GM19240 (cell line): ENCODE data around the gene NUDT21.
"Not testable (repeated sequence)": the region's sequence is repeated elsewhere in the genome, so short reads cannot be mapped to it uniquely, and the experiment has no call there.

Source experiments
- DNase-seq: peaks from one replicate; pipeline ENCODE4 v3.0.0; 2011; ENCODE audit warnings: low spot score; ENCODE audit not compliant: insufficient read length

Gene NUDT21

DNA sequence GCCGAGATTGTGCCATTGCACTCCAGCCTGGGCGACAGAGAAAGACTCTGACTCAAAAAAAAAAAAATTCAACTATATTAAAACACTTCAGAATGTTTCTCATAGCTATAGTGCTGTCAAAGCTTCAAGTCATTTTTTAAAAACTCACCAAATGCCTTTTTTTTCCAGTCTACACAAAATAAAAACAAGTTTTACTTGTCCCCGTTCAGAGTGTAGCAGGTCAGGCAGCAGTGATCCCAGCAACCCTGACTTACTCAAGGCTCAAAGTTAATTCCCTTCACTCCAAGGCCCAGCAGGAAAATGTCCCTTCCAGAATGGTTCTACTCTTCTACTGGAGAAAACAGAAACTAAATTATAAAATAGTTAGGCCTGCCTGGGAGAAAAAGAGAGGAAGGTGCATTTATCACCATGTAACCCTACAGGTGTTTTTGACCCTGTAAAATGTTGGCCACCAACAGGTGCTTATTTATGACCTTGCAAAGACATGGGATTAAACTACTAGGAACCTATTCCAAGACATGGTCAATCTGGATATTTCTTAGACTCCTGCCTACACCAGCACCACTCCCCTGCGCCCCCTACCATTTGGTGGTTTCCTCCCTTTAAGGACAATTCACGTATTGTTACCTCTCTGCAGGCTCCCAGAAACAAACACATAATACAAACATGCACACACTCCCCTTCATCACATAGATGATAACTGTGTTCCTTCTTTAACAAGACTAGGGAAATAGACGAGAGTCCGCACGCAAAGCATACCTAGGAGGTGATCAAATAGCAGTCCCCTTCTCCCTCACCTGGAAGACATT, 31.2 kb downstream of the NUDT21 start:
- no peak for DNase-seq

DNA sequence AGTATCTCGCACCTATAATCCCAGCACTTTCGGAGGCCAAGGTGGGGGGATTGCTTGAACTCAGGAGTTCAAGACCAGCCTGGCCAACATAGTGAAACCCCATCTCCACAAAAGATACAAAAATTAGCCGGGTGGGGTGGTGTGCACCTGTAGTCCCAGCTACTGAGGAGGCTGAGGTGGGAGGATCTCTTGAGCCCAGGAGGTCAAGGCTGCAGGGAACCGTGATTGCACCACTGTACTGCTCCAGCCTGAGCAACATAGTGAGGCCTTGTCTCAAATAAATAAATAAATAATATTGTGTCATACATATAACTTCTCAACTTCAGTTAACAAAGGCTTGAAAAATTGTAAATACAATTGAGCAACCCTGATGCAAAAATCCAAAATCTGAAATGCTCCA, 34.0 kb downstream of the NUDT21 start:
- DNase-seq = no peak

DNA sequence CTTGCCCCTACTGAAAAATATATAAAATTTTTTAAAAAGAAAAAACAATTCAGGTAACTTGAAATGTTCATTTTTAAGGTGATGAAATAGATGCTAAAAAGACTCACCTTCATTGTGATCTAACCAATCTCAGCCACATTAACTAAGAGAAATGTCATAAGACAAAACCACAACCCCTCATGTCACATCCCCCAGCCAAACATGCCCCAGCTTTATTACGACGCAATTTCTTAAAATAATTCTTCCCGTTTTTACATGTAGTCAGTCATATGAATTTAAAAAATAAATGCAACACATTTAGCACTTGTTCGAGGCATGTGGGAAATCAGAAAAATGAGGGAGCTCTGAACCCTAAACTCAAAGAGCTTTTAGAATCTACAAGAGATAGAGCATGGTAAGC, 35.3 kb downstream of the NUDT21 start:
- no peak for DNase-seq

DNA sequence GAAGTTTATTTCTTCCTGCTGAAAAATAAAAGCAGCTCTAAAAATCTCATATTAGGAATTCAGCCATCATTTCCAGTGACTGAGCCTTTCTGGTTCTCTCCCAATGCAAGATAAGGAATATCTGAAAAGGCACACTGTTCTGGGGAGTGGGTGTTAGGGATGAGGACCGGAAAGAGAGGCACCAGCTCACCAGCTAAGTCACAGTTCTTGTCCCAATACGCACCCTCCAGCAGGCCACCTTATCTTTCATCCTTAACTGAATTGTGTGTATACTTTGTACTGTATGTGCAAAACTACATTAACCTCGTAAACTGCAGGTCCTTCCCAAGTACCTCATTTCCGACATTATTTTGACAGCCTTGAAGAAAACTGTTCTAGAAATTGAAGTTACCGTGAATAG, 36.8 kb downstream of the NUDT21 start:
- no peak for DNase-seq

DNA sequence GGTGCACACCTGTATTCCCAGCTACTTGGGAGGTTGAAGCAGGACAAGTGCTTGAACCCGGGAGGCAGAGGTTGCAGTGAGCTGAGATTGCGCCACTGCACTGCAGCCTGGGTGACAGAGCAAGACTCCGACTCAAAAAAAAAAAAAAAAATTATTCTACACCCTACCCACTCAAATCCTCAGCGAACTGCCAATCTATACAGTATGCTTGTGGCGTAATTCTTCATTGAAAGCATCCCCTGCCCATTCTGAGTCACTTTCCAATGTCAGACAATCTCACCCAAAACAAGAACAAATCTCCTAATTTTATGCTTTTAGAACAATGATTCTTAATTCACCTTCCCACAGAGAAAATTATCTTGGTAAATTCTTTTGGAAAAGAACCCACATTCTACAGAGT, 37.8 kb downstream of the NUDT21 start:
- DNase-seq = no peak

DNA sequence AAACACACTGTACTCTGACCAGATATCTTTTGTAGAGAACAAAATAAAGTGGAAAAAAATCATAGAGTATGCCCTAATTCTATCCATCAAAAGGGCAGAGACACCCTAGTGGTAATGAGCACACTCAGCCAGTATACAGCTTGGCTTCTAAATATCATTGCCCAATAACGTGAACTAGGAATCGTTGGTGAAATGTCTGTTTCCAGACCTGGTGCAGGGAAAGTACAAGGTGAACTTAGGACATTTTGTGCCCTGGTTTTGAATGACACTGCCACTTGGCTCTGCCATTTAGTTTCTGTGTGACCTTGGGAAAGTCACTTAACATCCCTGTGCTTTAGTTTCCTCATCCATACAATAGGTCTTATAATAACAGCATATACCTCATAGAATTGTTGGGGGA, 39.5 kb downstream of the NUDT21 start:
- DNase-seq = no peak

DNA sequence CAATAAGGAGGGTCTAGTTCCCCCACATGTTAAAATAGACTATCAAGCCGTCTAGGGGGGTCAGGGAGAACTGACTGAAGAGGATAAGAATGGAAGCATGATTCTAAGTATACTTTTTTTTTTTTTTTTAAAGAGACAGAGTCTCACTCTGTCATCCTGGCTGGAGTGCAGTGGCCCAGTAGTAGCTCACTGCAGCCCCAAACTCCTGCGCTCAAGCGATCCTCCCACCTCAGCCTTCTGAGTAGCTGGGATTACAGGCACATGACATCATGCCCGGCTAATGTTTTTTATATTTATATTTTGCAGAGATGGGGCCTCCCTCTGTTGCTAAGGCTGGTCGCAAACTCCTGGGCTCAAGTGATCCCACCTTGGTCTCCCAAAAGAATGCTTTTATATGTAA, 40.0 kb downstream of the NUDT21 start:
- no peak for DNase-seq

DNA sequence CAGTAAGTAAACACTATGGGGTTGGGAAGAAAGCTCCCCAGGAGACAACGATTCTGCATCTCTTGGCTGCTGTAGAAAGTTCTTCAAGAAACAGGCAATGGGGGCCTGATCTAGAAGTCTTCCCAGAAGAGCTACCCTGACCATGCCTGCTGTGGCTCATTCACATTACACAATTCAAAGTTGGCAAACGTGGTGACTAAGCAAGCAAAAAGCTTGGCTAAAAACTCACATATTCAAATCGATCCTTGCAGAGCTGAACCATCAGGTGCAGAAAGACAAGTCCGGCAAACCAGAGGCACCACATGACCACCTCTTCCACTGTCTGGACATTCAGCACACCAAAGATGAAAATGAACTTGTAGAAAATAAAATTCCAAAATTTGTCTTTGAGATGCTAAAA, 41.9 kb downstream of the NUDT21 start:
- no peak for DNase-seq

DNA sequence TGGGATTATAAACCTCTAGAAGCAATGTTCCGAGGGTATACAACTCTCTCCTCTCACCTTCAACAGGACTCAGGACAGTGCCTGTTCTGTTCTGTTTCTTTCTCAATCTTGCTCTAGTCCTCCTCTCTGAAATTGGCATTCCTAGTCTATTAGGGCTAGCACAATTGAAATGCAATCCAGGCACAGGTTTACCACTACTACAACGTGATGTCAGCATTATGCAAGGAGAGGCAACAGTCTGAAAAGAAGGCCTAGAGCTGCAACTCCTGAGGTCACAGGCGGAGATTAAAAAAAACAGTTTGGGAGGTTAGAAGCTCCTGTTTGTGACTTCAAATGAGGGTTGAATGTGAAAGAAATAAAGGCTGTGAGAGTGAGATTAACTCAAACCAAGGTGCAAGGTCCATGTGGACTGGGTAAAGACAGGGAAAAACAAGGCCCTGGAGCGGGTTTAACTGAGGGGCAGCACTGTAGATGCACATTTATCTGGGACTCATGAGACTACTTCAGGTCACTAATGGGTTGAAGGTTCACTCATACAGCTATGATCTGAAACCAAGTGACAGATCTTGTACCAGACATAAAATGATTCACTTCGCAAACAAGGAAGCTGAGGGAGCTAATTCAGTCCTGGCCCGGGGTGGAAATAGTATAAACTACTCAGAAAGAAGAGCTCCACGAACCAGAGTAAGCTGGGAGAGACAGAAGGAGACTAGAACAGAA, 42.6 kb downstream of the NUDT21 start:
- no peak for DNase-seq

DNA sequence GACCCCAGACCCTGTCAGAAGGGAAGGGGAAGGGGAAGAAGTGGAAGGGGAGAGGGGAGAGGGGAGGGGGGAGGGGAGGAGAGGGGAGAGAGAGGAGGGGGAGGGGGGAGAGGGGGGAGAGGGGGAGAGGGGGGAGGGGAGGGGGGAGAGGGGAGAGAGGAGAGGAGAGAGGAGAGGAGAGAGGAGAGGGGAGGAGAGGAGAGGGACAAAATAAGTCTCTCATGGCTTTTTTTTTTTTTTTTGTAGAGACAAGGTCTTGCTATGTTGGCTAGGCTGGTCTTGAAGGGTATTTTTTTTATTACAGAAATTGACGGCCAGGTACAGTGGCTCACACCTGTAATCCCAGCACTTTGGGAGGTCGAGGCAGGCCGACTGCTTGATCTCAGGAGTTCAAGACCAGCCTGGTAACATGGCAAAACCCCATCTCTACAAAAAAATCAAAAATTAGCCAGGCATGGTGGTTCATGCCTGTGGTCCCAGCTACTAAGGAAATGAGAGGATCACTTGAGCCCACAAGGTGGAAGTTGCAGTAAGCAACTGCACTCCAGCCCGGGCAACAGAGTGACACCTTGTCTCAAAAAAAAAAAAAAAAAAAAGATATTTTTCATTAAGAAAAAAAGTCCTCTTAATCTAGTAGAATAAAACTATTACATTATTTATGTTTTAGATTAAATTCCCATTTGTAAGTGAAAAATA, 45.0 kb downstream of the NUDT21 start:
- no peak for DNase-seq

DNA sequence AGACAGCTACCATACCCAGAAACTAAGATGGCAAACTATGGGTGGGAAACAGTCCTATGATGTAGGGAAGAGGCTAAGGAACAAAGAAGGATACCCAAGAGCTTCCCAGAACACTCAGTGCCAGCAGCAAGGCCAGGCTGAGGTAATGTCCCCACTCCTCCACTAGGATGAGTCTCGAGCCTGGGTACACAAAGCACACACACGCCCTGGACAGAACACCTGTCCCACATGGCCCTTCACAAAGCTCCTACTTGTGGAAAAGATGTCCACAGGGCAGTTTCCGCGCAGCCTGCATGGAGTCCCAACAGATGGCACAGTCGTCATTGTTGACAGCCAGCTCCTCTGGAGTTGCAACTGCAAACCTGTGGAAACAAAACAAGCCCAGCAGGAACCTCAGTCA, 49.6 kb downstream of the NUDT21 start:
- no peak for DNase-seq

DNA sequence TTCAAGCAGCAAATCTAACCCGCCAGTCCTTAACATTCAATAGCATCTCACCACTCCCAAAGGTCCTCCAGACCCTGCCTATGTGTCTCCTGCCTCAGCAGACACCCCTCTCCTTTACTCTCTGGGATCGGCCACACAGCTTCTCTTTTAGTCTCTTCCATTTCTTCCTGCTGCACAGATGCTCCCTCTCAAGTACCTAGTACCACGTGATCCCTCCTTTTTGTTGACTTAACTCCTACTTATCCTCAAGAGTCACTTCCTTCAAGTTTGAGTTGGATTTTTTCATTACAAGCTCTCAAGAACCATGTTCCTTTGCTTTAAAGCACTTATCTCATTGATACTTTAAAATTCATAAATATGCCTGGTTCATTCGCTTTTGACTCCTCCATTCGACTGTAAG, 50.7 kb downstream of the NUDT21 start:
- no peak for DNase-seq

DNA sequence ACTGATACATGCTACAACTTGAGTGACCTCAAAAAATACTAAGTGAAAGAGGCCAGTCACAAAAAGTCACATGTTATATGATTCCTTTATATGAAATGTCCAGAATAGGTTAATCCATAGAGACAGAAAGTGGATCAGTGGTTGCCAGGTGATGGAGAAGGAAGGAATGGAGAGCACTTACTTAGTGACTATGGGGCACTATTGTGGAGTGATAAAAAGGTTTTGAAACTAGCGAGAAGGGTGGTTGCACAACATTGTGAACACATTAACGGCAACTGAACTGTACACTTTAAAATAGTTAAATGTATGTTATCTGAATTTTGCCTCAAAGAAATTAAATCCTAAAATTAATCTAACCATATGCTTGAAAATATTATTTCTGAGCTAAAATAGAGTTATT, 51.6 kb downstream of the NUDT21 start:
- DNase-seq = no peak

DNA sequence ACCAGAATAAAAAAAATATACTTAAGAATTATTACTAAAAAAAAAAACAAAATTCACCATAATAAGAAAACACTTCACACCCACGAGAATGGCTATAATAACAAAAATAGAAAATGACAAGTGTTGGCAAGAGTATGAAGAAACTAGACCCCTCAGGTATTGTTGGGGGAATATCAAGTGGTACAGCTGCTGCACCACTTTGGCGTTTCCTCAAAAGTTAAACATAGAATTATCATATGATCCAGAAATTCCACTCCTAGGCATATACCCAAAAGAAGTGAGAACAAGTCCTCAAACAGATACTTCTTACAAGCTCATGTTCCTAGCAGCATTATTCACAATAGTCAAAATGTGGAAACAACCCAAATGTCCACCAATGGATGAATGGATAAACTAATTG, 52.1 kb downstream of the NUDT21 start:
- DNase-seq = no peak

DNA sequence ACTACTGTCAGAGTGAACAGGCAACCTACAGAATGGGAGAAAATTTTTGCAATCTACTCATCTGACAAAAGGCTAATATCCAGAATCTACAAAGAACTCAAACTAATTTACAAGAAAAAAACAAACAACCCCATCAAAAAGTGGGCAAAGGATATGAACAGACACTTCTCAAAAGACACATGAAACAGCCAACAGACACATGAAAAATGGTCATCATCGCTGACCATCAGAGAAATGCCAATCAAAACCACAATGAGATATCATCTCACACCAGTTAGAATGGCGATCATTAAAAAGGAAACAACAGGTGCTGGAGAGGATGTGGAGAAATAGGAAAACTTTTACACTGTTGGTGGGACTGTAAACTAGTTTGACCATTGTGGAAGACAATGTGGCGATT, 54.4 kb downstream of the NUDT21 start:
- DNase-seq = not testable (repeated sequence)

DNA sequence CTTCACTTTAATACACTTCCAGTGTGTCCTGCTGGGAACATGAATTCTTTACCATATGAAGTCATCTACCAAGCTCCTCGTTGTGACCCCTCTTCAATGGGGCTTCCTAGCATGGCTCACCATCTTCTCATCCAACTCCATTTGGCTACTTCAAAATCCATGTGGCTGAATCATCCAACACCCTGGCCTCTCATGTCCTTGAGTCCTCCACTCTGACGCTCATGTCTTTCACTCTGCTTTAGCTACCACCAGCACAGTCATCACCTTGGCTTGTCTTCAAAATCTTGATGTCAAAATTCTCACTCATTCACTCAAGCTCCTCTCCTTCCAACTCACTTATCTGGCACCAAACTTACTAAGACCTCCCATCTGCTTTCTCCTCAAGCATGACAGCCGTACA, 61.6 kb downstream of the NUDT21 start:
- no peak for DNase-seq

DNA sequence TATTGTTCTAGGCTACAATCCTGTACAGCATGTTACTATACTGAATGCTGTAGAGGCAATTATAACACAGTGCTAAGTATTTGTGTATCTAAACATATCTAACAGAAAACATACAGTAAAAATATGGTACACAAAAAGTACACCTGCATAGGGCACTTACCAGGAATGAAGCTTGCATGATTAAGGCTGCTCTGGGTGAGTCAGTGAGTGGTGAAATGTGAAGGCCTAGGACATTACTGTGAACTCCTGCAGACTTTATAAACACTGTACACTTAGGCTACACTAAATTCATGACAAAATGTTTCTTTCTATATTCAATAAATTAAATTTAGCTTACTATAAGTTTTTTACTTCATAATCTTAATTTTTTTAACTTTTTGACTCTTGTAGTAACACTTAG, 62.9 kb downstream of the NUDT21 start:
- DNase-seq = no peak

DNA sequence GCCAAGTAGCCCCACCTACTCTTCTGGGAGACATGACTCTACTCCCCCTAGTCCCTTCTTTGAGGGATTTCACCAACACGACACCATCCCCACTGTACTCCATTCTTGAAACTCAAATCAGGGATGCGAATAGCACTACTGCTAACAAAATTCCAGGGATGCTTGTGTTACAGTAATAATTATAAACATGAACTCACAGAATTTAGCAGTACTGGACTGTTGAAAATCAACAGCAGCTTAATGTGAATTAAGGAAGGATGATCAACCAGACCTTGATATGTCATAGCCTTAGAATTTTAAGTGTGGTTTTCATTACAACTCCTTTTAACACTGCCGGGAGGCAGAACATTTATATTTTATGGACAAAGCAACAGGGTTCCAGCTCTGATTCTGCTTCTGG, 63.7 kb downstream of the NUDT21 start:
- no peak for DNase-seq

DNA sequence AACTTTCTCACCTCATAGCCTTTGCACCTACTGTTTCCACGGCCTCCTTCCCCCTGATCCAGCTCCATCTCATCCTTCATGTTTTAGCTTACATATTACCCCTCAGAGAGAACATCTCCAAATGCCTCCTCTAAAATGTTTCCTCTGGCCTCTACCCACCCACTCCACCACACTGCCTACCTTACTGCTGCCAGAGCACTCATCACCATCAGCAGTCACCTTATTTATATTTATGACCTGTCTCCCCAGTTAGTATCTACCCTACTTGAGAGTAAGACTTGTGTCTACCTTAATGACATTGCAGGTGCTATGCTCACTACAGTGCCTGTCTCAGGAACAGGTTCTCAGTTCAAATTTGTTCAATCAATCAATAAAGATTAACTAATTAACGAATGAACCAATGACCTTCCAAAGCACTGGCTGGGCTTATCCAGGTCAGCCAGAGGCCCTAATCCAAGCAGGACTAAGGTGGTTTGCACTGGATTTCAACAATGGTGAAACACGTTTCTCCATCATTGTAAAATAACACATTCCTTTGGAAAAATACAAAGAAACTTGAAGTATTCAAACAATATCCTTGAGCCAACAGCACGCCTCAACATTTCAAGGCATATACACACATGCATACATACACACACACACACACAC, 66.9 kb downstream of the NUDT21 start:
- DNase-seq = no peak

DNA sequence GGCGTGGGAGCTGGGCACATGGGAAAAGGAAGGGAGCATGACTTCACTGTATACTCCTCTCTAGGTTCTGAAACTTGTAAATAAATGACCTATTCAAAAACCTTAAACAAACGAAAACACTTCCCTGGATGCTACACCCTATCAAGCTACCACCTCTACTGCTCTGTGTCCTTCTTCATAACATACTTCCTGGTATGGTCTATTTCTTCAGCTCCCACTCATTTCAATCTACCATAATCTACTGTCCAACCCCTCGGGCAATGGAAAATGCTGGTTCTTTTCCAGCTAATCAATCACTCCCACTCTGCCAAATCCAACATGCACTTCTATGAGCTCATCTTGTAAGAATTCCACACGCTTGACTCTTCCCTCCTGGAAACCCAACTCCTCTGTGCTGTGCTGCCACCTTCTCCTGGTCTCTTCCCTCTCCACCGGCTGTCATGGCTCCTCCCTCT, 68.2 kb downstream of the NUDT21 start:
- no peak for DNase-seq

DNA sequence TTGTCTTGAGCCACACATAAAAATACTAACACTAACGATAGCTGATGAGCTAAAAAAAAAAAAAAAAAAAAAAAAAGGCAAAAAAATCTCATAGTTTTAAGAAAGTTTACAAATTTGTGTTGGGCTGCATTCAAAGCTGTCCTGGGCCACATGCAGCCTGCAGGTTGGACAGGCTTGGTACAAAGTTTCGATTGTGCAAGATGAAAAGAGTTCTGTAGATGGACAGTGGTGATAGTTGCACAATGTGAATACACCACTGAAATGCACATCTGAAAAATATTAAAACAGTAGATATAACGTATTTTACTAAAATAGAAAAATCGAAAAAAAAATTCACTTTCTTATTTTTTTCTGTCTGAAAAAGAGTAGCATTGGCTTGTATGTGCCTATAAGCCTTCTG, 68.7 kb downstream of the NUDT21 start:
- DNase-seq = no peak
